ENCODE data around the gene MPC1L.

GRCh38 chrX:40582811-40583210, 40.4 kb upstream of the MPC1L start:
- TF ChIP-seq CTCF (IDR thresholded peaks at IDR 0.05; ENCODE audit: low read length) (no peak), EZH2 (IDR thresholded peaks at IDR 0.05; ENCODE audit: borderline replicate concordance, low read length) (no peak)
